Erythroblast (primary cell): ENCODE results near the gene RPS16.

Source experiments
- DNase-seq, 2 experiments: peaks; one replicate each; lab custom pipeline; 2025; lab: John Stamatoyannopoulos, UW
- GATA1 ChIP-seq: IDR thresholded peaks from 2 replicates; pipeline ENCODE4 v1.6.1; 2011; ENCODE audit warnings: low read depth, mild to moderate bottlenecking, control low read depth, low read length, moderate library complexity
- POLR2A ChIP-seq: IDR thresholded peaks from 2 replicates; pipeline ENCODE4 v1.6.1; 2011; ENCODE audit warnings: mild to moderate bottlenecking, low read length

Gene RPS16

GRCh38 chr19:39386557-39386956 is 49.2 kb downstream of the RPS16 start:
- TF ChIP-seq GATA1 (no peak), POLR2A (no peak)

DNA sequence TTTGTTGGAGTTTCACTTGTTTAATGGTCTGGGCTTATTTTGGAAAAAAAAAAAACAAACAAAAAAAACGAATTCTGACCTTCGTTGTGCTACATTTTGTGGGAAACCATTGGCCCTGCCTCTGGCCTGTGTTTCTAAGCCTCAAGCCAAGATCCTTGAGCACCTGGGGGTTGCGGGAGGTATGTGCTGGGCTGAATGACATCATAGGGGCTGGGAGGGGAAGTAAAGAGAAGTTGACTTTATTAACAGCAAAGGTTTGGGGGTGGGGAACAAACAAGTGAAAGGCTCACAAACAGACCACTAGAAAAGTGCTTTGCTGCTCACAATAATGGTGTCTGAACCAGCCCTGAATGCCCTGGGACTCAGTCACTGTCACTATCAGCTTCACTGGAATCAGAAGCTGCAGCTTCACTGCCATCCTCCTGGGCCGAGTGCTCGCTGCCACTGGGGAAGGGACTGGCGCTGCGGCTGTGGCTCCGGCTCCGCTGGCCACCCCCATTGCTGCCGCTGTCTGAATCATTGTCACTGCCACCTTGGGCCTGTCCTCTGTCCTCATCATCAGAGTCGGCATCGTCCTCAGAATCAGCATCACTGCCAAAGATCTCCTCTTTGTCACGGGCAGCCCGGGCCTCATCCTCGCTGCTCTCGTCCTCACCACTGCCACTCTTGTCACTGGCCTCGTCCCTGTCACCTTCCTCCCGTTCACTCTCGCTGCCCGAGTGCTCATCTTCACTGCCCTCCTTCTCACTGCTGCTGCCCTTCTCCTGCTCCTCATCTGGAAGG is 49.9 kb downstream of the RPS16 start:
- TF ChIP-seq GATA1 = no peak
- no peak for TF ChIP-seq POLR2A
- DNase-seq = no peak

More at GRCh38 chr19:39386557-39386956, 49.2 kb downstream of the RPS16 start:
- no peak for DNase-seq

GRCh38 chr19:39384839-39385568 is 50.7 kb downstream of the RPS16 start:
- TF ChIP-seq GATA1 (no peak), POLR2A (peak; percentile 17)
- DNase-seq = no peak
